ENCODE data around the gene DPY19L3. TPM values are rescaled to one million over a fixed set of nuclear protein-coding genes. Genes with fewer than 3 reads are reported as not detected.
"Not testable (repeated sequence)": the region's sequence is repeated elsewhere in the genome, so short reads cannot be mapped to it uniquely, and the experiment has no call there.

The DPY19L3 gene
- total RNA-seq, 1 donor from 2014 or later, result 83.1 TPM

DNA sequence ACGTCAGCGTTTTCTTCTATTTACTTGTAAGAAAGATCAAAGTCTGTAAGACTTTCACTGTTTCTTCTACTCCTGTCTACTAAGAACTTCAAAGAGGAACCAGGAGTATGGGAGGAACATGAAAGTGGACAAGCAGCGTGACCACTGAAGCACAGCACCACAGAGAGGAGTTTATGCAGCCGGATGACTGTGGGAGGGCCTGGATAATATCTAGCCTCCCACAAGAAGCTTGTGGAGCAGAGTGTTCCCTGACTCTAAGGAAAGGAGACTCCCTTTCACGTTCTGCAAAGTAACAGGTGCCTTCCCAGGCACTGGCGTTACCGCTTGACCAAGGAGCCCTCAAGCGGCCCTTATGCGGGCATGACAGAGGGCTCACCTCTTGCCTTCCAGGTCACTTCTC lies 91.8 kb downstream of the DPY19L3 start:
- Histone ChIP-seq H3K9me3 (ENCODE audit: low read depth) (no peaks in the 10 kb centered on the region), H3F3A (ENCODE audit: low read depth) (no peaks in the 10 kb centered on the region), H3K4me3 (no peak overlapping the region), H3K9ac (no peak overlapping the region), H2AFZ (replicated peaks) (no peak overlapping the region), H3K4me1 (no peaks in the 10 kb centered on the region), H3K27me3 (no peaks in the 10 kb centered on the region), H3K4me2 (no peak overlapping the region), H3K36me3 (no peaks in the 10 kb centered on the region), H3K27ac (no peak overlapping the region), H3K79me2 (ENCODE audit: low read depth) (no peaks in the 10 kb centered on the region), H4K20me1 (ENCODE audit: low read depth) (no peaks in the 10 kb centered on the region)
- H3K4me3 Mint-ChIP-seq, result no peak overlapping the region
- no peaks in the 10 kb centered on the region for H3K36me3 Mint-ChIP-seq
- no peaks in the 10 kb centered on the region for H3K27me3 Mint-ChIP-seq (ENCODE audit: insufficient read depth, low read depth)
- H3K9me3 Mint-ChIP-seq, result no peaks in the 10 kb centered on the region
- H3K4me1 Mint-ChIP-seq, result no peaks in the 10 kb centered on the region
- TF ChIP-seq EZH2 (IDR thresholded peaks at IDR 0.05) (no peak), EZH2phosphoT487 (IDR thresholded peaks at IDR 0.05) (no peak)
- TF ChIP-seq, protein P1, sequence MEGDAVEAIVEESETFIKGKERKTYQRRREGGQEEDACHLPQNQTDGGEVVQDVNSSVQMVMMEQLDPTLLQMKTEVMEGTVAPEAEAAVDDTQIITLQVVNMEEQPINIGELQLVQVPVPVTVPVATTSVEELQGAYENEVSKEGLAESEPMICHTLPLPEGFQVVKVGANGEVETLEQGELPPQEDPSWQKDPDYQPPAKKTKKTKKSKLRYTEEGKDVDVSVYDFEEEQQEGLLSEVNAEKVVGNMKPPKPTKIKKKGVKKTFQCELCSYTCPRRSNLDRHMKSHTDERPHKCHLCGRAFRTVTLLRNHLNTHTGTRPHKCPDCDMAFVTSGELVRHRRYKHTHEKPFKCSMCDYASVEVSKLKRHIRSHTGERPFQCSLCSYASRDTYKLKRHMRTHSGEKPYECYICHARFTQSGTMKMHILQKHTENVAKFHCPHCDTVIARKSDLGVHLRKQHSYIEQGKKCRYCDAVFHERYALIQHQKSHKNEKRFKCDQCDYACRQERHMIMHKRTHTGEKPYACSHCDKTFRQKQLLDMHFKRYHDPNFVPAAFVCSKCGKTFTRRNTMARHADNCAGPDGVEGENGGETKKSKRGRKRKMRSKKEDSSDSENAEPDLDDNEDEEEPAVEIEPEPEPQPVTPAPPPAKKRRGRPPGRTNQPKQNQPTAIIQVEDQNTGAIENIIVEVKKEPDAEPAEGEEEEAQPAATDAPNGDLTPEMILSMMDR (IDR thresholded peaks at IDR 0.05), result no peak
- no peak overlapping the region for H3K27ac Mint-ChIP-seq
- DNase-seq (ENCODE audit: low spot score), result no peak

GRCh38 chr19:32498648-32499200 lies 93.2 kb downstream of the DPY19L3 start:
- Histone ChIP-seq H3K4me3 (no peak overlapping the region), H2AFZ (replicated peaks) (no peak overlapping the region), H3K36me3 (no peaks in the 10 kb centered on the region), H3K27ac (no peak overlapping the region), H3K9me3 (ENCODE audit: low read depth) (no peaks in the 10 kb centered on the region), H3K4me1 (no peaks in the 10 kb centered on the region), H4K20me1 (ENCODE audit: low read depth) (no peaks in the 10 kb centered on the region), H3K79me2 (ENCODE audit: low read depth) (no peaks in the 10 kb centered on the region), H3F3A (ENCODE audit: low read depth) (no peaks in the 10 kb centered on the region), H3K27me3 (no peaks in the 10 kb centered on the region), H3K4me2 (no peak overlapping the region), H3K9ac (no peak overlapping the region)
- Mint-ChIP-seq H3K27me3 (ENCODE audit: insufficient read depth, low read depth) (no peaks in the 10 kb centered on the region), H3K9me3 (no peaks in the 10 kb centered on the region), H3K4me3 (no peak overlapping the region), H3K36me3 (no peaks in the 10 kb centered on the region), H3K4me1 (no peaks in the 10 kb centered on the region), H3K27ac (peak overlapping the region; percentile 36)
- TF ChIP-seq EZH2 (IDR thresholded peaks at IDR 0.05), result no peak
- no peak for TF ChIP-seq EZH2phosphoT487 (IDR thresholded peaks at IDR 0.05)
- TF ChIP-seq, protein P1 (IDR thresholded peaks at IDR 0.05), result no peak
- DNase-seq (ENCODE audit: low spot score), result no peak

DNA sequence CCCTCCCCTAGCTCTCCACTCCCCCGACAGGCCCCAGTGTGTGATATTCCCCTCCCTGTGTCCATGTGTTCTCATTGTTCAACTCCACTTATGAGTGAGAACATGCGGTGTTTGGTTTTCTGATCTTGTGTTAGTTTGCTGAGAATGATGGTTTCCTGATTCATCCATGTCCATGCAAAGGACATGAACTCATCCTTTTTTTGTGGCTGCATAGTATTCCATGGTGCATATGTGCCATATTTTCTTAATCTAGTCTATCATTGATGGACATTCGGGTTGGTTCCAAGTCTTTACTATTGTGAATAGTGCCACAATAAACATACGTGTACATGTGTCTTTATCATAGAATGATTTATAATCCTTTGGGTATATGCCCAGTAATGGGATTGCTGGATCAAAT lies 106.9 kb downstream of the DPY19L3 start:
- H3K9me3 ChIP-seq (ENCODE audit: low read depth); H3K27me3 ChIP-seq; H3K36me3 Mint-ChIP-seq; H3K27me3 Mint-ChIP-seq (ENCODE audit: insufficient read depth, low read depth); H3F3A ChIP-seq (ENCODE audit: low read depth); H3K4me3 Mint-ChIP-seq; H3K36me3 ChIP-seq; H3K4me3 ChIP-seq; H3K4me1 ChIP-seq; H3K4me2 ChIP-seq; H3K79me2 ChIP-seq (ENCODE audit: low read depth); H4K20me1 ChIP-seq (ENCODE audit: low read depth); H3K27ac Mint-ChIP-seq; H3K9ac ChIP-seq; H3K4me1 Mint-ChIP-seq; H3K27ac ChIP-seq; DNase-seq (ENCODE audit: low spot score); H2AFZ ChIP-seq (replicated peaks): not testable (repeated sequence)
- peaks cover 19% of the 10 kb centered on the region for H3K9me3 Mint-ChIP-seq

DNA sequence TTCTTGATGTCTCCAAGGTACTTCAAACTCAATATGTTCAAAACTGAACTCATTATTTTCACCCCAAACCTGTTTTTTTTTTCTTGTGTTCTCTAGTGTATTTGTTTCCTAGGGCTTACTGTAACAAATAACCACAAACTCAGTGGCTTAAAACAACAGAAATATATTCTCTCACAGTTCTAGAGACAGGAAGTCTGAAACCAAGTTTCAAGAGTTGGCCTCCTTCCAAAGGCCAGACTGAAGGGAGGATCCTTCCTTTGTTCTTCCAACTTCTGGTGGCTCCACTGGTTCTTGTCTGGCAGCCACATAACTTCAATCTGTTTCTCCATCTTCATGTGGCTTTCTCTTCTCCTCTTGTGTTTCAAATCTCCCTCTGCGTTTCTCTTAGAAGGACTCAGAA lies 113.5 kb downstream of the DPY19L3 start:
- Mint-ChIP-seq H3K9me3 (peaks cover 4% of the 10 kb centered on the region), H3K27ac (no peak overlapping the region), H3K4me3 (no peak overlapping the region), H3K27me3 (ENCODE audit: insufficient read depth, low read depth) (peaks cover 2% of the 10 kb centered on the region), H3K4me1 (no peaks in the 10 kb centered on the region), H3K36me3 (no peaks in the 10 kb centered on the region)
- Histone ChIP-seq H3K4me2 (no peak overlapping the region), H3F3A (ENCODE audit: low read depth) (no peaks in the 10 kb centered on the region), H3K4me1 (no peaks in the 10 kb centered on the region), H3K36me3 (no peaks in the 10 kb centered on the region), H3K9ac (no peak overlapping the region), H2AFZ (replicated peaks) (no peak overlapping the region), H3K27me3 (no peaks in the 10 kb centered on the region), H4K20me1 (ENCODE audit: low read depth) (no peaks in the 10 kb centered on the region), H3K27ac (no peak overlapping the region), H3K79me2 (ENCODE audit: low read depth) (no peaks in the 10 kb centered on the region), H3K9me3 (ENCODE audit: low read depth) (no peaks in the 10 kb centered on the region), H3K4me3 (no peak overlapping the region)
- TF ChIP-seq, protein P1 (IDR thresholded peaks at IDR 0.05), result no peak
- TF ChIP-seq EZH2 (IDR thresholded peaks at IDR 0.05), result no peak
- no peak for TF ChIP-seq EZH2phosphoT487 (IDR thresholded peaks at IDR 0.05)
- no peak for DNase-seq (ENCODE audit: low spot score)

All from neural progenitor cell (in vitro differentiated cells).